ENCODE results near the gene CDHR4. TPM values are rescaled to one million over a fixed set of nuclear protein-coding genes. Genes with fewer than 3 reads are reported as not detected.

Gene CDHR4
- total RNA-seq, 4 donors from 2014 or later: 0.36 to 6.0 TPM; not detected in 2

GRCh38 chr3:49807431-49808114 lies 7.9 kb upstream of the CDHR4 start:
- DNase-seq (ENCODE audit: low spot score): no peak
- no peak for TF ChIP-seq CTCF (IDR thresholded peaks at IDR 0.05)
- no peak for ATAC-seq (ENCODE audit: low FRiP score)

- DNase-seq (ENCODE audit: low spot score) (no peak), ATAC-seq (ENCODE audit: low FRiP score) (no peak)
- no peak for TF ChIP-seq CTCF (IDR thresholded peaks at IDR 0.05)
Measured at GRCh38 chr3:49806850-49807249, 7.2 kb upstream of the CDHR4 start.

- DNase-seq (ENCODE audit: low spot score) (no peak), ATAC-seq (ENCODE audit: low FRiP score) (no peak)
- TF ChIP-seq CTCF (IDR thresholded peaks at IDR 0.05): no peak
Measured at GRCh38 chr3:49805897-49806701, 6.4 kb upstream of the CDHR4 start.

GRCh38 chr3:49805367-49805782 lies 5.7 kb upstream of the CDHR4 start:
- no peak for DNase-seq (ENCODE audit: low spot score)
- no peak for ATAC-seq (ENCODE audit: low FRiP score)
- TF ChIP-seq CTCF (IDR thresholded peaks at IDR 0.05): no peak

- DNase-seq (ENCODE audit: low spot score): no peak
- no peak for TF ChIP-seq CTCF (IDR thresholded peaks at IDR 0.05)
- no peak for ATAC-seq (ENCODE audit: low FRiP score)
Measured at GRCh38 chr3:49804141-49805041, 4.7 kb upstream of the CDHR4 start.

GRCh38 chr3:49803465-49804140 lies 3.9 kb upstream of the CDHR4 start:
- DNase-seq (ENCODE audit: low spot score) (no peak), ATAC-seq (ENCODE audit: low FRiP score) (no peak)
- TF ChIP-seq CTCF (IDR thresholded peaks at IDR 0.05): no peak

Data from omental fat pad (tissue), 4 donors.